SJCRH30 (cell line): ENCODE results near the gene HVCN1. TPM values are rescaled to one million over a fixed set of nuclear protein-coding genes. Genes with fewer than 3 reads are reported as not detected.
"Not testable (repeated sequence)": the region's sequence is repeated elsewhere in the genome, so short reads cannot be mapped to it uniquely, and the experiment has no call there.

Source experiments
- DNase-seq, 2 experiments: peaks; one replicate each; pipeline ENCODE4 v3.0.0-alpha.2; 2015 to 2020
- H3K27ac ChIP-seq: fragments of 250-450 bp; sonication (Bioruptor Pico); 2 replicates; pipeline ENCODE4 v1.5.1; 2020; ENCODE audit warnings: mild to moderate bottlenecking, moderate library complexity
- H3K27me3 ChIP-seq: fragments of 250-450 bp; sonication (Bioruptor Pico); 2 replicates; pipeline ENCODE4 v1.5.1; 2020; ENCODE audit warnings: mild to moderate bottlenecking, moderate library complexity
- H3K36me3 ChIP-seq: fragments of 250-450 bp; sonication (Bioruptor Pico); 2 replicates; pipeline ENCODE4 v1.5.1; 2020; ENCODE audit warnings: mild to moderate bottlenecking, moderate library complexity
- H3K4me1 ChIP-seq: fragments of 250-450 bp; sonication (Bioruptor Pico); 2 replicates; pipeline ENCODE4 v1.5.1; 2020; ENCODE audit warnings: mild to moderate bottlenecking, moderate library complexity
- H3K4me3 ChIP-seq: fragments of 250-450 bp; sonication (Bioruptor Pico); 2 replicates; pipeline ENCODE4 v1.5.1; 2020; ENCODE audit warnings: mild to moderate bottlenecking, moderate library complexity
- H3K9me3 ChIP-seq: fragments of 250-450 bp; sonication (Bioruptor Pico); replicated peaks from 2 replicates; pipeline ENCODE4 v1.5.1; 2020; ENCODE audit warnings: mild to moderate bottlenecking, moderate library complexity
- total RNA-seq: library from RNA; depleted of rRNA; stranded (reverse); fragments of >200 nt; shearing (Covaris generic); gene quantifications from 2 replicates; pipeline ENCODE4 v1.2.3, GENCODE V29; 2014

HVCN1 gene
- total RNA-seq, 1 experiment from 2014 or later, result 2.7 TPM

- no peak overlapping the region for H3K4me3 ChIP-seq
- H3K4me1 ChIP-seq, result peaks cover 10% of the 10 kb centered on the region; the same call in 1 of the 2 replicates
- no peak overlapping the region for H3K27ac ChIP-seq
- H3K9me3 ChIP-seq, result no peaks in the 10 kb centered on the region
- no peaks in the 10 kb centered on the region for H3K27me3 ChIP-seq
- H3K36me3 ChIP-seq, result no peaks in the 10 kb centered on the region
- DNase-seq, result no peak
Measured at GRCh38 chr12:110636516-110636915, 52.4 kb downstream of the HVCN1 start.

GRCh38 chr12:110635055-110635454 is 53.9 kb downstream of the HVCN1 start:
- Histone ChIP-seq H3K9me3 (no peaks in the 10 kb centered on the region), H3K36me3 (no peaks in the 10 kb centered on the region), H3K27ac (no peak overlapping the region), H3K4me3 (no peak overlapping the region), H3K27me3 (no peaks in the 10 kb centered on the region), H3K4me1 (peaks cover 5% of the 10 kb centered on the region; the same call in 1 of the 2 replicates)
- no peak for DNase-seq

DNA sequence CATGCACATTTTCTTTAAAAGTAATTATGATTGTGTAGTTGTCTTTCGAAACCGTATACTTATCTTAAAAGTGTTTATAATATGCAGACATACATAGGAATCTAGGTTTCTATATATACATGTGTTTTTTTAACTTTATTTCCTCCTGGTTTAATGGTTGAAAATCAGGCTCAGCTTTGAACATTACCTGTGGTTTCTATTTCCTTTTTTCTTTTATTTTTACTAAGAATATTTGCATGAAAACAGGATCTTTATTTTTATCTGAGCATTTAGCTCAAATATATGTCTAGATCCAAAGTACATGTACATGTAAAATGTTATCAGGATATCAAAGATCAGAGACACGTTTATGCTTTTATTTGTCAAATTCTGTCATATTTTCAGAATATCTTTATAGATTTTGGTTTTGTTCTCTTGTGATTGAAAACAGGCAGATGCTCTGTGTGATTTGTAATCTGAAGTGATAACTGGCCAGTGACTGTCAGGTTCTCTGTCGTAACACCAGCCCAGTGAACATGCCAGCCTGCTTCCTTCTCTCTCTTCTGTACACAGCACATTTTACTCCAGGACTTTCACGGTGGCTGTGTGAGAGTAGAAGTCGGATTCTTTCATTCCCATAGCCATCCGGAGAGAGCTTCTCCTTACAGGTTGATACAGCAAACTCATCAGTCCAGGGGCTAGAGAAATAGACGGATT is 61.3 kb downstream of the HVCN1 start:
- no peaks in the 10 kb centered on the region for H3K4me1 ChIP-seq
- H3K27me3 ChIP-seq, result no peaks in the 10 kb centered on the region
- DNase-seq, result no peak
- H3K27ac ChIP-seq, result no peak overlapping the region
- H3K9me3 ChIP-seq, result no peaks in the 10 kb centered on the region
- H3K4me3 ChIP-seq, result no peak overlapping the region
- H3K36me3 ChIP-seq, result no peaks in the 10 kb centered on the region

DNA sequence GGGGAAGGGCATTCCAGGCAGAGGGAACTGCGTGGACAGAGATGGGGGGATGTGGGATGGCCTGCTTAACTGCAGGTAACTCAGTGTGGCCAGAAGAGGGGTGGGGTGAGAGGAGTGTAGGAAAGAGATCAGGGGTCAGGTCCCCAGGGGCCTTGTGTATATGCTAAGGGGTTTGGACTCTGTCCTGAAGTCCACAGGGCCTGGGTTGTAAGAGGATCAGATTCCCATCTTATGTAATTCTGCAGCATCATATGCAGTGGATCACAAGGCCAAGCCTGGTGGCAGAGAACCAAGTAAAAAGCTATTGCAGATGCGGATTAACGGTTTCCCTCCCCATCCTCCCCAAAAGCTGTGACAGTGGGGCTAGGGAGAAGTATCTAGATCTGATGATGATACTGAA is 66.3 kb downstream of the HVCN1 start:
- H3K27ac ChIP-seq, result no peak overlapping the region
- no peak for DNase-seq

DNA sequence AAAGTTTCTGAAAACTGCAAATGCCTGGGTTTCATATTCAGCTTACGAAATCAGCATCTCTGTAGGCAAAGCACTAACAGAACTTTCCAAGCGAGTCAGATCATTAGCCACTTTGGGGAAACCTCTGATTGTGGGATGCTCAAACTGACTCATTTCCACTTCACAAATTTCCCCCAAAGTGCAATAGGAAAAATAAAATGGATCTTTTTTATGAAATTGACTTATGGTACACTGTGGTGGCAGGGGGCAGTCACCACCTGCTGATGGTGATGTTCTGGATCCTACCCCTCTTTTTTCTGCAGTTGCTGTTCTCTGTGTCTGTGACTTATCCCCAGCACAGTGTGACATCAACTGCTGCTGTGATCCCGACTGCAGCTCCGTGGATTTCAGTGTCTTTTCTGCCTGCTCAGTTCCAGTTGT is 69.4 kb downstream of the HVCN1 start:
- no peak for DNase-seq
- H3K4me1 ChIP-seq, result no peaks in the 10 kb centered on the region
- no peaks in the 10 kb centered on the region for H3K36me3 ChIP-seq
- no peak overlapping the region for H3K27ac ChIP-seq
- no peaks in the 10 kb centered on the region for H3K27me3 ChIP-seq
- H3K9me3 ChIP-seq, result no peaks in the 10 kb centered on the region
- no peak overlapping the region for H3K4me3 ChIP-seq

More for the DNA sequence above, 66.3 kb downstream of the HVCN1 start:
- Histone ChIP-seq H3K9me3 (no peaks in the 10 kb centered on the region), H3K4me1 (no peaks in the 10 kb centered on the region), H3K36me3 (no peaks in the 10 kb centered on the region), H3K4me3 (no peak overlapping the region), H3K27me3 (no peaks in the 10 kb centered on the region)

DNA sequence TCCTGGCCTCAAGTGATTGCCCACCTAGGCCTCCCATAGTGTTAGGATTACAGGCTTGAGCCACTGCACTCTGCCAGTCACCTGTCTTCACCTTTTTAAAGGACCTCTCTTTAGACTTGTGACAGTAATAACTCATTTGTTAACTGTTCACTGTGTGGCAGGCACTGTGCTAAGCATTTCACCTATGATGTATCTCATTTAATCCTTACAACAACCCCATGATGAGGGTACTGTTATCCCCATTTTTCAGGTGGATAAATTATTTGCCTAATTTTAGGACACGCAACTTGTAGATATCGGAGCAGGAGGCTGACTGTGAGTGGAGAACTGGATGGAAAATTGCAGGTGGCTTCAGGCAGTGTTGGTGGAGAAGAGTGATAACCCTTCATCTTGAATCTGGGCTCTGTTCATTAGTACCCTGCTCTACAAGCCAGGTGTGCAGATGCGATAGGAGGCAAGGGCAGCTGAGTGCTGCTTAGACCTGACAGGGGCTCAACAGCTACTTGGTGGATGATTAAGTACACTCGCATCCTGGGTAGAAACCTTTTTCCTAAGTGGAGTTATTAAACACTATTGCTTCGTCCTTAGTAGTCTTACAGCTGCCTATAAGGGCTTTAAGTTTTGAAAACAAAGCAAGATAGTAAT is 72.3 kb downstream of the HVCN1 start:
- H3K4me3 ChIP-seq, result no peak overlapping the region
- no peak for DNase-seq
- no peak overlapping the region for H3K27ac ChIP-seq
- H3K9me3 ChIP-seq, result no peaks in the 10 kb centered on the region
- no peaks in the 10 kb centered on the region for H3K4me1 ChIP-seq
- H3K36me3 ChIP-seq, result no peaks in the 10 kb centered on the region
- H3K27me3 ChIP-seq, result no peaks in the 10 kb centered on the region

DNA sequence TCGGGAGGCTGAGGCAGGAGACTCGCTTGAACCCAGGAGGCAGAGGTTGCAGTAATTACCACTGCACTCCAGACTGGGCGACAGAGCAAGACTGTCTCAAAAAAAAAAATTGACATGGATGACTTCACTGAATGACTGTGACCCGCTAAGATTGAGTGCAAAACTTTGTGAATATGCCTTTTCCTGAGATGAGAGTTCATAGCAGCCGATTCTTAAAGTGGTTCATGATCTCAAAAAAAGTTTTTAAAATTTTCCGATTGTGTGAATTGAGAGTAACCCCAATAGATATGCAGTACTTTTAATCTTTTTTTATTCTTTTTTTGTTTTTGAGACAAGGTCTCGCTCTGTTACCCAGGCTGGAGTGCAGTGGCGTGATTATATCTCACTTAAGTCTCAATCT is 73.7 kb downstream of the HVCN1 start:
- no peak for DNase-seq
- H3K4me1 ChIP-seq, result no peaks in the 10 kb centered on the region
- H3K36me3 ChIP-seq, result no peaks in the 10 kb centered on the region
- no peak overlapping the region for H3K4me3 ChIP-seq
- H3K27ac ChIP-seq, result no peak overlapping the region
- no peaks in the 10 kb centered on the region for H3K27me3 ChIP-seq
- H3K9me3 ChIP-seq, result no peaks in the 10 kb centered on the region

DNA sequence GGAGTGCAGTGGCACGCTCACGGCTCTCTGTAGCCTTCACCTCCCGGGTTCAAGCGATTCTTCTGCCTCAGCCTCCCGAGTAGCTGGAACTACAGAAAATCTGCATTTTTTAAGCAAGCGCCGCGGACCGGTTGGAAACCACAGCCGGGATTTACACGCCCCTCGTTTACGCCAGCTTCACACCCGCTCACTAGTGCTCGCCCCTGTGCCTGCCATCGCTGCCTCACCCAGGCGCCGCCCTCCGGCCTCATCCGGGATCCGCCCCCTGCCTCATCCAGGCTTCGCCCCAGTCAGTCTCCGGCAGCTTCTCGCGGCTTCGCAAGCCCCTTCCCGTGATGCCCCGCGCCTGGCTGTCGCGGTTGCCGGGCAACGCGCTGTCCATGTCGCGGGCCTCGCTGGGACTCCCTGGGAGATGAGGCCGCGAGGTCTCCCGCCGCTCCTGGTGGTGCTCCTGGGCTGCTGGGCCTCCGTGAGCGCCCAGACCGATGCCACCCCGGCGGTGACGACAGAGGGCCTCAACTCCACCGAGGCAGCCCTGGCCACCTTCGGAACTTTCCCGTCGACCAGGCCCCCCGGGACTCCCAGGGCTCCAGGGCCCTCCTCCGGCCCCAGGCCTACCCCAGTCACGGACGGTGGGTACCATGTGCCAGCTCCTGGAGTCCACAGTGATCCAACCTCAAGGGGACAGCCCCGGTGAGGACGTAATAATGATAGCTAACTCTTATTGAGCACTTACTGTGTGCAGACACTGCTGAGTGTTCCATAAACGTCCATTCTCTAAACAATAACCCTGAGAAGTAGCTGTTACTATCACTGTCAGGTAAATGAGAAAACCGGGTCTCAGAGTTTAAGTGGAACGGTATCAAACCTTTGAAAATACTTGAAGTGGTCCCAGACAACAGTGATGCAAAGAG is 74.9 kb downstream of the HVCN1 start, which contains the start of gene TCTN1:
Gene TCTN1 (plus strand): TSS at position 359 of the 914 bp plus-strand sequence. CDS start 54 bp downstream, at position 413.
- H3K27ac ChIP-seq, result peak within 1 kb of the TSS; percentile 3; the same call in 1 of the 2 replicates

GRCh38 chr12:110613071-110613770 is 75.7 kb downstream of the HVCN1 start:
- H3K9me3 ChIP-seq, result no peaks in the 10 kb centered on the region
- H3K4me3 ChIP-seq, result peak overlapping the region; percentile 63
- H3K36me3 ChIP-seq, result no peaks in the 10 kb centered on the region
- H3K27ac ChIP-seq, result no peak overlapping the region
- no peaks in the 10 kb centered on the region for H3K27me3 ChIP-seq
- H3K4me1 ChIP-seq, result no peaks in the 10 kb centered on the region
- DNase-seq, result no peak

More for the DNA sequence above, 74.9 kb downstream of the HVCN1 start, which contains the start of gene TCTN1:
- H3K27me3 ChIP-seq, result no peaks in the 10 kb centered on the region
- DNase-seq, result peak; percentile 92 to 95
- H3K4me1 ChIP-seq, result no peaks in the 10 kb centered on the region
- no peaks in the 10 kb centered on the region for H3K36me3 ChIP-seq
- peak within 1 kb of the TSS; percentile 63 for H3K4me3 ChIP-seq
- no peaks in the 10 kb centered on the region for H3K9me3 ChIP-seq

GRCh38 chr12:110606253-110606611 is 82.7 kb downstream of the HVCN1 start:
- no peak for DNase-seq
- no peaks in the 10 kb centered on the region for H3K36me3 ChIP-seq
- no peaks in the 10 kb centered on the region for H3K9me3 ChIP-seq
- no peak overlapping the region for H3K27ac ChIP-seq
- H3K4me1 ChIP-seq, result no peaks in the 10 kb centered on the region
- no peak overlapping the region for H3K4me3 ChIP-seq
- no peaks in the 10 kb centered on the region for H3K27me3 ChIP-seq

DNA sequence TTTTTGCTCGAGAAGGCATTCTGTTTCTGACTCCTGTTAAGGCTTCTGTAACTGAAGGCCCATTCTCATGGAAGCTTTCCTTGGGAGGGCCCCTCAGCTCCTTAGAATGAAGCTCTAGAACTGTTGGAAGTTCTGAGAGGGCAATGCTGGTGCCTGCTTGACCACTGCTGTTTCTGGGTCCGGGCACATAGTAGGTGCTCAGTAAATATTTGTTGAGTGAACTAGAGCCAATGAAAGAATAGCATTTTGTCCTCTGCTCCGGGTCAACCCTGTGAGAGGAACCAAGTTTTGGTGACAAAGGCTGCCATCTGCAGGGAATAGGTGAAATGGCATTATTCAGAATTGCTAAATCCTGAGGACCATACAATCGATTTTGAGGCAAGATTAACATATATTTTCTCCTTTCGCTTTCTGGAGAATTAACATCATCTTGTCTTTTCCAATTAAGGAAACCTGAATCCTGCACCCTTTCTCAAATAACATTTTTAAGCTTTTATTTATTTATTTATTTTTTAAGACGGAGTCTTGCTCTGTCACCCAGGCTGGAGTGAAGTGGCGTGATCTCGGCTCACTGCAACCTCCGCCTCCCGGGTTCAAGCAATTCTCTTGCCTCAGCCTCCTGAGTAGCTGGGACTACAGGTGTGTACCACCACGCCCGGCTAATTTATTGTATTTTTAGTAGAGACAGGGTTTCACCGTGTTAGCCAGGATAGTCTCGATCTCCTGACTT is 86.7 kb downstream of the HVCN1 start:
- H3K27me3 ChIP-seq, H3K27ac ChIP-seq, H3K36me3 ChIP-seq, H3K4me3 ChIP-seq, H3K4me1 ChIP-seq, H3K9me3 ChIP-seq: not testable (repeated sequence)
- peak; percentile 43 to 72 for DNase-seq

DNA sequence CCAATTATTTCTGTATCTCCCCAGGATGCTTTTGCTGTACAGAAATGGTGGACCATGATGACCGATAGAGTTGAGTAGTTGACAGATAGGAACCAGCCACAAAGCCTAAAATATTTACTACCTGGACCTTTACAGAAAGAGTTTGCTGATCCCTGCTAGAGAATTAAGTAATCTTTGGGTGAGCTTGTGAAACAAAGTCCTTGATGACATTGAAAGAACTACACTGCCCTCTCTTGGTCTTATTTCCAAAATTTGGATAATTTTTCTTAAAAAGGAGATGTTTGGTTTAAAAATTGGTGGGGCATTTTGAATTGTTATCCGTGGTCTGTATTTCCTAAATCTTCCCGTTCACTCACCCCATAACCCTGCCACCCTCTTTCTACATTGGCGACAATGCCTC is 88.7 kb downstream of the HVCN1 start:
- DNase-seq, result peak in 1 of 2 experiments; percentile 42
- no peaks in the 10 kb centered on the region for H3K9me3 ChIP-seq

DNA sequence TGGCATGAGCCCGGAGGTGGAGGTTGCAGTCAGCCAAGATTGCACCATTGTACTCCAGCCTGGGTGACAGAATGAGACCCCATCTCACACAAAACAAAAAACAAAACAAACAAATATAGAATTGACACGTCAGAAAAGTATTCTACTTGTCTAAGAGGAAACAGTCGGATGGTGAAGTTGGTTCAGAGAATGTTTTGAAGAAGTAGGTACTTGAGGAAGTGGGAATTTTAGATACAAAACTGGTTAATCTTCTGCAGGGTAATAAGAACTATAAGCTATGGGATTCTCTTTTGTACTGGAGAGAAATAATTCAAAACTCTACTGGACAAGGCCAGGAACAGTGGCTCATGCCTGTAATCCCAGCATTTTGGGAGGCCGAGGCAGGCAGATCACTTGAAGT is 89.6 kb downstream of the HVCN1 start:
- no peak overlapping the region for H3K4me3 ChIP-seq
- no peak overlapping the region for H3K27ac ChIP-seq
- no peak for DNase-seq
- no peaks in the 10 kb centered on the region for H3K9me3 ChIP-seq
- no peaks in the 10 kb centered on the region for H3K36me3 ChIP-seq
- H3K27me3 ChIP-seq, result no peaks in the 10 kb centered on the region
- H3K4me1 ChIP-seq, result no peaks in the 10 kb centered on the region

More for the DNA sequence above, 88.7 kb downstream of the HVCN1 start:
- H3K4me1 ChIP-seq, result no peaks in the 10 kb centered on the region
- no peaks in the 10 kb centered on the region for H3K27me3 ChIP-seq
- no peaks in the 10 kb centered on the region for H3K36me3 ChIP-seq
- no peak overlapping the region for H3K27ac ChIP-seq
- no peak overlapping the region for H3K4me3 ChIP-seq
